Epithelial cell of proximal tubule (primary cell): ENCODE data around the gene PAK5. TPM values are rescaled to one million over a fixed set of nuclear protein-coding genes. Genes with fewer than 3 reads are reported as not detected.

Experiments
- DNase-seq: peaks from one replicate; pipeline ENCODE4 v3.0.0-alpha.2; 2011; ENCODE audit warnings: low read depth
- H3K4me3 ChIP-seq: 2 replicates; pipeline ENCODE4 v1.5.1; 2011; ENCODE audit warnings: low read depth, mild to moderate bottlenecking, low read length
- total RNA-seq: library from RNA; depleted of rRNA; stranded (reverse); fragments of >200 nt; gene quantifications from 2 replicates; pipeline ENCODE4 v1.2.3, GENCODE V29; 2015
- TF ChIP-seq, protein P1 (sequence below): conservative IDR thresholded peaks from 2 replicates; pipeline ENCODE4 v1.5.1; 2012; ENCODE audit warnings: low read depth, mild to moderate bottlenecking, low read length

PAK5 gene
- total RNA-seq, 1 donor from 2014 or later, result not detected

DNA sequence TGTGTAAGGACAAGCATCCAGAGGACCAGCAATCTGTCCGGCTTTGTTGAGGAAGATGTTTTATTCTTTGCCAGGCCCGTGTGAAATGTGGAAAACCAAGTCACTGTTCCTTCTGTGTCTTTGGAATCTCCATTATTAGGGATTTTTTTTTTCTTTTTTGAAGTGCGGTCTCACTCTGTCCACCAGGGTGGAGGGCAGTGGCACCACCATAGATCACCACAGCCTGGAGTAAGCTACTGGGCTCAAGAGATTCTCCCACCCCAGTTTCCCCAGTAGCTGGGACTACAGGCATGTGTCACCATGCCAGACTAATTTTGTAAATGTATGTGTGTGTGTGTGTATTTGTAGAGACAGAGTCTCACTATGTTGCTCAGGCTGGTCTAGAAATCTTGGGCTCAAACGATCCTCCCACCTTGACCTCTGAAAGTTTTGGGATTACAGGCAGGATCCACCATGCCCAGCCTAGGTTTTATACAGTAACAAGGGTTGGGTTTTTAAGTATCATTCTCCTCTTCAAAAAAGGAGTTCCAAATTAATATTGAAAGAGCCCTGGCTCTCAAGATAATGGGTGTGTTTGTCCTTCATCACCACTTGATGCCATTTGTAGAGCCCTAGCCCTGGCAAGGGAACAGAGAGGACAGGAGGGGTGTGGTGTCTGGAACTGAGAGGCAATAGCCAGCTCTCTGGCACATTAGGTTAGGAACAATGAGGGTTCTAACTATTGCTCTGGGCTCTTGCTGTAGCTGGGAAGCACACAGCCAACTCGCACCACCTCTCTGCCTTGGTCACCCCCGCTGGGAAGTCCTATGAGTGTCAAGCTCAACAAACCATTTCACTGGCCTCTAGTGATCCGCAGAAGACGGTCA lies 321.3 kb downstream of the PAK5 start:
- no peak for DNase-seq

DNA sequence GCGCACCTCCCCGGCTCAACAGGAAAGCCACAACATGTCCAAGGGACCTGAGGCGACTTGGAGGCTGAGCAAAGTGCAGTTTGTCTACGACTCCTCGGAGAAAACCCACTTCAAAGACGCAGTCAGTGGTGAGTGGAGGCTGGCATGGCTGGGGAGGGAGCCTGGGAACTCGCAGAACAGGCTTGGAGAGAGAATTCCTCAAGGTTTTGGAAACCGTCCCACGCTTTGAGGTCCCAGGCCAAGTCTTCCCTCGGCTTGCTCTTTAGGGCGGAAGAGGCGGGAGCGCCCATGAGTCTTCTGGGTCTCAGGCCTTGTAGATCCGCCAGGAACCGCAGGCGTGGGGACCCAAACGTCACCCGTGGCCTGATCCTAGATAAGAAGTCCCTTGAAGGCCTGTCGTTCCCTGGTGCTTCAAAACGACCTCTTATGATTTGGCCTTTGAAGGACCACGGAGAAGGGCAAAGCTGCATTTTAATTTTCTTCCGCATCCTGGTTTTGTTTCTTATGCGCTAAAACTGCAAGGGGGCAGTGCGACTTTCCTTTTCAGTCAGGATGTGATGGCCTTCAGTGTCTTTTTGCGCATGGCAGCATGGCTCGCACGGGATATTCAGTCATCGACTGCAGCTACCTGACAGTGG lies 322.5 kb downstream of the PAK5 start:
- peak overlapping the region; percentile 14 for H3K4me3 ChIP-seq
- TF ChIP-seq, protein P1, sequence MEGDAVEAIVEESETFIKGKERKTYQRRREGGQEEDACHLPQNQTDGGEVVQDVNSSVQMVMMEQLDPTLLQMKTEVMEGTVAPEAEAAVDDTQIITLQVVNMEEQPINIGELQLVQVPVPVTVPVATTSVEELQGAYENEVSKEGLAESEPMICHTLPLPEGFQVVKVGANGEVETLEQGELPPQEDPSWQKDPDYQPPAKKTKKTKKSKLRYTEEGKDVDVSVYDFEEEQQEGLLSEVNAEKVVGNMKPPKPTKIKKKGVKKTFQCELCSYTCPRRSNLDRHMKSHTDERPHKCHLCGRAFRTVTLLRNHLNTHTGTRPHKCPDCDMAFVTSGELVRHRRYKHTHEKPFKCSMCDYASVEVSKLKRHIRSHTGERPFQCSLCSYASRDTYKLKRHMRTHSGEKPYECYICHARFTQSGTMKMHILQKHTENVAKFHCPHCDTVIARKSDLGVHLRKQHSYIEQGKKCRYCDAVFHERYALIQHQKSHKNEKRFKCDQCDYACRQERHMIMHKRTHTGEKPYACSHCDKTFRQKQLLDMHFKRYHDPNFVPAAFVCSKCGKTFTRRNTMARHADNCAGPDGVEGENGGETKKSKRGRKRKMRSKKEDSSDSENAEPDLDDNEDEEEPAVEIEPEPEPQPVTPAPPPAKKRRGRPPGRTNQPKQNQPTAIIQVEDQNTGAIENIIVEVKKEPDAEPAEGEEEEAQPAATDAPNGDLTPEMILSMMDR, result no peak
- DNase-seq, result no peak

More for the DNA sequence above, 321.3 kb downstream of the PAK5 start:
- TF ChIP-seq, protein P1, result no peak
- H3K4me3 ChIP-seq, result no peak overlapping the region

DNA sequence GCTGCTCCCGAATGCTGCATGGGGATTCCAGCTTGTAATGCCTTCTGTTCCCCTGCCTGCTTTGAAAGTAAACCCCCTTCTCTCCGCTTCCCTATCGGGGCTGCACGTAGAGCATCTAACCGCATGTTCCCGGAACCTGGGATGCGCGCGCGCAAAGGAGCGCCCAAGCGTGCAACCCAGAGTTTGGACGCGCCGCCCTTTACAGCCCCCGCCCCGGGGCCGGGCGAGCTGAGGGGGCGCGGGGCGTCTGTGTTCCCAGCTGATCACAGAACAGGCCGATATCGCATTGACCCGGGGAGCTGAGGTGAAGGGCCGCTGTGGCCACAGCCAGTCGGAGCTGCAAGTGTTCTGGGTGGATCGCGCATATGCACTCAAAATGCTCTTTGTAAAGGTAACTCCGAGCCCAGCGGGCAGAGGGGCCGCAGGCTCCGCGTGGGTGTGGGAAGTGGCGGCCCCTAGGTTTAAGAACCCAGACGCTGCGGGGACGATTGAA lies 323.1 kb downstream of the PAK5 start:
- no peak for DNase-seq
- TF ChIP-seq, protein P1, result no peak
- peak overlapping the region; percentile 14 for H3K4me3 ChIP-seq

DNA sequence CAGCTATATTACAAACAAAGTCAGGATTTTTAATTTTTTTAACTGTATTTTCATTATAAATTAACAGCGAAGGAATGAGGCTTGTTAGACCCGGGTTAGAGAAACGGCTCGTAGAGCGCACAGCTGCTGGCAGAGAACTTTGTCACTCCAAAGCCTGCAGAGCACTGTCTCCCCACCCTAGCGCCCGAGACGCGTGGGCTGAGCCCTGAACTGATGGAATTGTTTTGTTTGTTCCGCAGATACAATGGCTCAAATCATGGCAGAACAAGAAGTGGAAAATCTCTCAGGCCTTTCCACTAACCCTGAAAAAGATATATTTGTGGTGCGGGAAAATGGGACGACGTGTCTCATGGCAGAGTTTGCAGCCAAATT lies 323.7 kb downstream of the PAK5 start:
- DNase-seq, result no peak
- TF ChIP-seq, protein P1, result no peak
- H3K4me3 ChIP-seq, result no peak overlapping the region

DNA sequence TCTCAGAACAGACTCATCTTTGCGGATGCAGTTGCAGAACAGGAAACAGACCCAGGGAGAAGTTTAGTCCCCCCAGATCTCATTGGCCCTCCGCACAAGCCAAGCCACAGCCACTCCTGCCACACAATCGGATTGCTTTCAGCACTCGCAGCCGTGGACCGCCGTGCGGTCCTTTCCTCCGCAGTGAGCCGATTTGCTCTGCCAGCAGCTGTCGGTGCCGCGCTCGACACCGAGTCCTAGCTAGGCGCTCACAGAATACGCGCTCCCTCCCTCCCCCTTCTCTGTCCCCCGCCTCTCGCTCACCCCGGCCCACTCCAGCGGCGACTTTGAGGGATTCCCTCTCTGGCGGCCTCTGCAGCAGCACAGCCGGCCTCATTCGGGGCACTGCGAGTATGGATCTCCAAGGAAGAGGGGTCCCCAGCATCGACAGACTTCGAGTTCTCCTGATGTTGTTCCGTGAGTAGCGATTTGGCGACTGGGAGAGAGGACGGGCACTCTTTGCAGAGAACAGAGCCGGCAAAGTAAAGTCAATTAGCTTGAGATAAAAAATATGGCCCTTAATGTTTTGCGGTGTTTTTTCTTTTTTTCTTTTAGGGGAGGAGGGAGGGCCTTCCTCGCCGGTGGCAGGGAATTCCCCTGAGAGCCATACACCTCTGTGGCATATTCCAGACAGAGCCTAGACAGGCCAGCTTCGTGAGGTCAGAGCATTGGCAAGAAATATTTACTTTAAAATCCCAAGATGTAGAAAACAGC lies 324.2 kb downstream of the PAK5 start, which contains the start of gene LAMP5:
LAMP5 (plus strand) TSS at position 130 of the 753 bp plus-strand sequence; CDS start at position 393, 263 bp downstream.
- no peak for DNase-seq
- TF ChIP-seq, protein P1, result no peak
- H3K4me3 ChIP-seq, result no peak within 1 kb of the TSS

DNA sequence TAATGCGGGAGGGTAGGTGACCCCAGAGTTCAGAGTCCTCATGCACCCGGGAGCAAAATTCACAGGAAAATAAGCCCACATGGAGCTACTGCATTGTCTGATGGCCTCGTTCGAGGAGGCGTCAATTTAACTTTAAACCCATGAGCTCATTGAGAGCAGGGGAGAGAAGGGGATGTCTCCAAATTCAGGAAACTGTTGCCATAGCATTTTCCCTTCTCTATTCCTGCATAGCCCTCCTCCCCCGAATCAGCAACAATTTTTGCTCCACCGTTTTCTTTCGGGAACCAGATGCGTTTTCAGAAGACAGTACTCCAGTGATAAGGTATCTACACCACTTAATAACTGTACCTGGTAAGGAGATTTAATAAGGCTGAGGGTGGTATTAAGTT lies 324.8 kb downstream of the PAK5 start:
- DNase-seq, result no peak
- TF ChIP-seq, protein P1, result no peak
- H3K4me3 ChIP-seq, result no peak overlapping the region
